ENCODE data around the gene ZNF563. TPM values are rescaled to one million over a fixed set of nuclear protein-coding genes. Genes with fewer than 3 reads are reported as not detected.

The ZNF563 gene
- total and polyA plus RNA-seq, 2 of the 8 experiments (the other 6 are each of a cell fraction or from before 2014, with no cell fraction given), result 0.91 to 2.3 TPM

- ChIA-PET POLR2A (ENCODE audit: partially characterized antibody) (no interaction called here), CTCF (ENCODE audit: partially characterized antibody) (no interaction called here)
- no peak overlapping the region for H3K23ac ChIP-seq (ENCODE audit: insufficient read length)
- H3K9me3 ChIP-seq (ENCODE audit: insufficient read depth in 2 of 2, low read depth in 1 of 2, low read length in 1 of 2), result peaks cover 0 to 1% of the 10 kb centered on the region in 2 experiments; a peak in 1 of 4 replicates
- H2BK15ac ChIP-seq (ENCODE audit: low read length), result no peak overlapping the region
- H3K23me2 ChIP-seq (ENCODE audit: low read depth, low read length), result peaks cover 5% of the 10 kb centered on the region; the same call in 1 of the 2 replicates
- no peaks in the 10 kb centered on the region for H4K20me1 ChIP-seq (replicated peaks in 1 of 2; ENCODE audit: control insufficient read depth in 1 of 2, insufficient read depth in 2 of 2, low read length in 2 of 2)
- no peak overlapping the region for H2BK5ac ChIP-seq (ENCODE audit: low read depth, low read length)
- H3K56ac ChIP-seq (replicated peaks; ENCODE audit: insufficient read length, low read depth, low read length), result no peak overlapping the region
- H4K8ac ChIP-seq (ENCODE audit: extremely low read depth, insufficient read depth, low read length), result no peak overlapping the region
- peaks cover 0 to 2% (median 0%) of the 10 kb centered on the region in 4 experiments; a peak in 2 of 7 replicates for H3K27me3 ChIP-seq (replicated peaks in 1 of 4; ENCODE audit: control insufficient read depth in 3 of 4, extremely low read depth in 1 of 4, insufficient read depth in 3 of 4, low read length in 3 of 4)
- no peak overlapping the region for H4K91ac ChIP-seq (replicated peaks; ENCODE audit: insufficient read length, low read length)
- no peaks in the 10 kb centered on the region for H3K4me1 ChIP-seq (replicated peaks in 1 of 4; ENCODE audit: control insufficient read depth in 3 of 4, insufficient read depth in 4 of 4, low read length in 3 of 4)
- H3K79me2 ChIP-seq (ENCODE audit: control insufficient read depth in 1 of 2, insufficient read depth in 2 of 2, low read length in 2 of 2), result peaks cover 0 to 7% of the 10 kb centered on the region in 2 experiments; a peak in 2 of 4 replicates
- H4K5ac ChIP-seq (ENCODE audit: insufficient read length, low read depth, low read length), result no peak overlapping the region
- H3K4ac ChIP-seq (replicated peaks; ENCODE audit: insufficient read length, low read depth, low read length), result no peak overlapping the region
- no peak overlapping the region for H2AK5ac ChIP-seq (ENCODE audit: low read depth, low read length)
- no peak overlapping the region for H2BK12ac ChIP-seq (ENCODE audit: low read depth, low read length)
- H3K4me3 ChIP-seq (ENCODE audit: extremely low read depth in 1 of 4, insufficient read depth in 2 of 4, low read depth in 3 of 4, low read length in 4 of 4), result no peak overlapping the region
- H3K79me1 ChIP-seq (ENCODE audit: low read depth, low read length), result peaks cover 3% of the 10 kb centered on the region; the same call in 1 of the 2 replicates
- H3K14ac ChIP-seq (ENCODE audit: insufficient read length), result no peak overlapping the region
- no peak overlapping the region for H3K4me2 ChIP-seq (ENCODE audit: insufficient read depth in 1 of 2, low read depth in 2 of 2, low read length in 2 of 2)
- no peak for FAIRE-seq
- H2BK20ac ChIP-seq (ENCODE audit: low read length), result no peak overlapping the region
- H3K27ac ChIP-seq (ENCODE audit: low read depth, low read length), result no peak overlapping the region
- 94% methylated on average over 7 of the region's 7 CpGs; no CpG with 5 or more reads in 1 of the 2 experiments for WGBS, 2 experiments (ENCODE audit: extremely low coverage in 1 of 2, insufficient coverage in 1 of 2, insufficient read length in 1 of 2, insufficient replicate concordance in 2 of 2, low coverage in 1 of 2, low lambda C conversion rate in 2 of 2, missing lambda C conversion rate in 1 of 2)
- H2BK120ac ChIP-seq (replicated peaks; ENCODE audit: low read depth, low read length), result no peak overlapping the region
- DNase-seq (ENCODE audit: low read depth in 1 of 2, low spot score in 2 of 2), result no peak
- no peak overlapping the region for H2AFZ ChIP-seq (ENCODE audit: low read length)
- no peaks in the 10 kb centered on the region for H3K36me3 ChIP-seq (ENCODE audit: control insufficient read depth in 2 of 4, insufficient read depth in 4 of 4, low read length in 3 of 4)
- H3K18ac ChIP-seq (ENCODE audit: extremely low read depth, low read length), result no peak overlapping the region
- no peak overlapping the region for H3K9ac ChIP-seq (replicated peaks in 1 of 4; ENCODE audit: extremely low read depth in 1 of 4, low read depth in 3 of 4, low read length in 3 of 4)
- TF ChIP-seq TAF7 (optimal IDR thresholded peaks at IDR 0.05; ENCODE audit: borderline replicate concordance, low read depth, low read length) (no peak), CTBP2 (IDR thresholded peaks at IDR 0.05; ENCODE audit: borderline replicate concordance, insufficient read depth, insufficient read length, low read length) (no peak), POLR2AphosphoS5 (IDR thresholded peaks at IDR 0.05; ENCODE audit: low read depth, low read length) (no peak), CBX5 (IDR thresholded peaks at IDR 0.05; ENCODE audit: low read depth, low read length) (no peak), SIRT6 (IDR thresholded peaks at IDR 0.05; ENCODE audit: low read length) (no peak), KDM1A (IDR thresholded peaks at IDR 0.05; ENCODE audit: borderline replicate concordance, low read length) (no peak), SP2 (IDR thresholded peaks at IDR 0.05; ENCODE audit: low read length) (no peak), HDAC6 (IDR thresholded peaks at IDR 0.05; ENCODE audit: low read depth, low read length) (no peak), GTF2F1 (IDR thresholded peaks at IDR 0.05; ENCODE audit: borderline replicate concordance, low read depth, low read length) (no peak), RNF2 (IDR thresholded peaks at IDR 0.05; ENCODE audit: borderline replicate concordance, low read depth, low read length, missing control alignments, poor library complexity, severe bottlenecking) (no peak), RAD21 (IDR thresholded peaks at IDR 0.05 in 1 of 2, conservative IDR thresholded peaks at IDR 0.05 in 1 of 2; ENCODE audit: low read depth in 2 of 2, low read length in 2 of 2) (no peak), ZNF274 (IDR thresholded peaks at IDR 0.05; ENCODE audit: borderline replicate concordance, extremely low read depth, low read length) (no peak), CHD1 (IDR thresholded peaks at IDR 0.05; ENCODE audit: low read depth, low read length) (no peak), YY1 (IDR thresholded peaks at IDR 0.05; ENCODE audit: low read depth, low read length) (no peak), KDM4A (IDR thresholded peaks at IDR 0.05; ENCODE audit: low read depth, low read length, severe bottlenecking) (no peak)
Measured at GRCh38 chr19:12289790-12290065, 43.7 kb downstream of the ZNF563 start.
